Naive B cell (primary cell): ENCODE results near the gene CASP1. TPM values are rescaled to one million over a fixed set of nuclear protein-coding genes. Genes with fewer than 3 reads are reported as not detected.
"Not testable (repeated sequence)": the region's sequence is repeated elsewhere in the genome, so short reads cannot be mapped to it uniquely, and the experiment has no call there.

Experiments used
- ATAC-seq, 2 donors: fragments of 150-1000 bp; cut with Tn5 transposase; 2 replicates each; pipeline ENCODE4 v1.10.0; 2021; ENCODE audit warnings: low read depth in 2 of 2, mild to moderate bottlenecking in 2 of 2, moderate library complexity in 2 of 2
- DNase-seq: peaks from one replicate; pipeline ENCODE4 v3.0.0; 2022
- H3K27ac Mint-ChIP-seq, 6 donors: one replicate each; pipeline ENCODE4 v1.8.0; 2020 to 2022; ENCODE audit warnings: mild to moderate bottlenecking in 6 of 6, mixed read lengths in 6 of 6, moderate library complexity in 5 of 6, inconsistent platforms in 2 of 6
- H3K27me3 Mint-ChIP-seq, 3 donors: one replicate each; pipeline ENCODE4 v1.8.0; 2021 to 2022; ENCODE audit warnings: mixed read lengths in 3 of 3, mild to moderate bottlenecking in 1 of 3
- H3K36me3 Mint-ChIP-seq, 2 donors: one replicate each; pipeline ENCODE4 v1.8.0; 2020 to 2022; ENCODE audit warnings: mixed read lengths in 2 of 2, inconsistent platforms in 1 of 2, mild to moderate bottlenecking in 1 of 2
- H3K4me1 Mint-ChIP-seq, 3 donors: one replicate each; pipeline ENCODE4 v1.8.0; 2020 to 2022; ENCODE audit warnings: mixed read lengths in 3 of 3, inconsistent platforms in 1 of 3, mild to moderate bottlenecking in 1 of 3, moderate library complexity in 1 of 3
- H3K4me3 Mint-ChIP-seq, 8 donors: one replicate each; pipeline ENCODE4 v1.8.0; 2020 to 2022; ENCODE audit warnings: mild to moderate bottlenecking in 8 of 8, mixed read lengths in 8 of 8, moderate library complexity in 8 of 8, inconsistent platforms in 2 of 8
- H3K9me3 Mint-ChIP-seq, 7 donors: one replicate each; pipeline ENCODE4 v1.8.0; 2020 to 2022; ENCODE audit warnings: mixed read lengths in 7 of 7, mild to moderate bottlenecking in 5 of 7, inconsistent platforms in 2 of 7, moderate library complexity in 1 of 7
- polyA plus RNA-seq, 6 donors: library from polyadenylated mRNA; unstranded; fragments of 300-500 nt; fragmentation: Illumina TruSeq; gene quantifications; one replicate each; pipeline ENCODE4 v1.2.3, GENCODE V29; 2021; ENCODE audit warnings: low read depth in 6 of 6

CASP1 gene
- 10 to 100 TPM; 64.3 to 96.3 (median 73.6) TPM for polyA plus RNA-seq

DNA sequence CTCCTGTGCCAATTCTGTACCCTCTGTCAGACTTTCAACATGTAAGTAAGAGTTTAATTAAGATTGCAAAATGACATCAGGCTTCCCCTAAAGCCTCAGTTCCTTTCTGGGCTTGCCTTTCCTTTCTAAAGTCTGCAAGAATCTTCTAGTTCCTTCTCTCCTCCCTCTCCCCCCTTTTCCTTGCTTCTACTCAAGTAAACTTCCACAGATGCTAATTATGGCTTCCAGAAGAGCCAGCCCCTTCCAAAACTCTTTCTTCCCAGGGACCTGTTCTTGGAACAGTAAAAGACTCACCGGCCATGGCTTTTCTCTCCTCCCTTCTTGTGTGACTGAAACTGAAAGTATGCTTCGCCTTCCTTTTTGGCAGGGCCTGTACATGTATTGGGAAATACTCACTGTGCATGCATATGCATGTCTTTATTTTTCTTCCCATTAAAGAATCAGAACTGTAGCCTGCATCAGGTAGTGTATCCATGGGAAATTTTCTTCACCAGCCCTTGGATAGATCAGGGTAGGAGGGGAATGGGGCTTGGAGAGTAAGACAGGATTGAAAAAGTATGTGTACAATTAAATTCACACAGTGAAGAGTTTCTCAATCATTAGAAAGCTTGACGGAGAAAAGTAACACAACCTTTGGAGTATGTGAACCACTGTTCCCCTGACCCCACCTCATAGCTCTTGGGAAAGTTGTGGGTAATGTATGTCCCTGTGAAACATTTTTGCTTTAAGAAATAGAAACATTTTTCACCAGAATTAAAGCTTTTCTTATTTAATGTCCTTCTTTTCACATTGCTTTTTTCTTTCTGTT lies at the start of gene CASP1:
CASP1 (minus strand) TSS at position 332 of the 808 bp plus-strand sequence; CDS start at position 301, 31 bp downstream.
- peak within 1 kb of the TSS; percentile 82 to 95 (median 93) for H3K27ac Mint-ChIP-seq
- H3K4me1 Mint-ChIP-seq, result peaks cover 38 to 52% (median 40%) of the 10 kb centered on the region in 3 donors

DNA sequence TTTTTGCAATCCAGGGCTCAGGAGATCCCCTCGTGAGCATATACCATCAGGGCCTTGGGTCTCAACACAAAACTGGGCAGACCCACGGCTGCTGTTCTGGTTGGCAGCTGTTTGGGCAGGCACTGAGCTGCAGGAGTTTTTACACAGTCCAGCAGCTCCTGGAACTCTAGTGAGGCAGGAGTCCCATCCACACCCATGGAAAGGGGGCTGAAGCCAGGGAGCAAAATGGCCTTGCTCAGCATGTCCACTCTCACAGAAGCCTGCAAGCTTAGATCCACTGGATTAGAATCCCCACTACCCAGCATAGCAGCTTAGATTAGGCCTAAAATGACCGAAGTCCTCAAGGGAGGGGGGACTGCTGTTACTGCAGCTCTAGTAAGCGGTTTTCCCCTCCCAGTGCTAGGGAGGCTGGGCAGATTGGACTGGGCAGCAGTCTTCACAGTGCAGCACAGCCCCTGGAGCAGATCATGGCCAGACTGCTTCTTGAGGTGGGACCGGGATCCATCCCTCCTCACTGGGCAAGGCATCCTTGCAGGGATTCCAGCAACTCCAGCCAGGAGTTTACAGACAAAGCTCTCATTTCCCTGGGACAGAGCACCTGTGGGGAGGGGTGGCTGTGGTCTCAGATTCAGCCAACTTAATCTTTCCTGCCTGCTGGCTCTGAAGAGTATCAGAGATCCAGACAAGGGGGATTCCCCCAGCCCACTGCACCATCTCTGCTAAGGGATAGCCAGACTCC lies 46.6 kb upstream of the CASP1 start:
- H3K4me3 Mint-ChIP-seq, result no peak overlapping the region
- peaks cover 6 to 15% (median 7%) of the 10 kb centered on the region in 3 donors for H3K4me1 Mint-ChIP-seq
- peak overlapping the region in 1 of 6 donors; percentile 29 for H3K27ac Mint-ChIP-seq
- H3K9me3 Mint-ChIP-seq, result peaks cover 0 to 6% (median 0%) of the 10 kb centered on the region in 7 donors
- peaks cover 23 to 40% (median 26%) of the 10 kb centered on the region in 3 donors for H3K27me3 Mint-ChIP-seq
- no peak for DNase-seq
- ATAC-seq, result no peak
- H3K36me3 Mint-ChIP-seq, result no peaks in the 10 kb centered on the region

More for the DNA sequence above, at the start of gene CASP1:
- Mint-ChIP-seq H3K9me3 (peaks cover 0 to 9% (median 0%) of the 10 kb centered on the region in 7 donors), H3K36me3 (peaks cover 30 to 35% of the 10 kb centered on the region in 2 donors), H3K27me3 (no peaks in the 10 kb centered on the region), H3K4me3 (peak within 1 kb of the TSS; percentile 80 to 99 (median 94))
- peak; percentile 79 to 85 for ATAC-seq
- DNase-seq, result peak; percentile 30

DNA sequence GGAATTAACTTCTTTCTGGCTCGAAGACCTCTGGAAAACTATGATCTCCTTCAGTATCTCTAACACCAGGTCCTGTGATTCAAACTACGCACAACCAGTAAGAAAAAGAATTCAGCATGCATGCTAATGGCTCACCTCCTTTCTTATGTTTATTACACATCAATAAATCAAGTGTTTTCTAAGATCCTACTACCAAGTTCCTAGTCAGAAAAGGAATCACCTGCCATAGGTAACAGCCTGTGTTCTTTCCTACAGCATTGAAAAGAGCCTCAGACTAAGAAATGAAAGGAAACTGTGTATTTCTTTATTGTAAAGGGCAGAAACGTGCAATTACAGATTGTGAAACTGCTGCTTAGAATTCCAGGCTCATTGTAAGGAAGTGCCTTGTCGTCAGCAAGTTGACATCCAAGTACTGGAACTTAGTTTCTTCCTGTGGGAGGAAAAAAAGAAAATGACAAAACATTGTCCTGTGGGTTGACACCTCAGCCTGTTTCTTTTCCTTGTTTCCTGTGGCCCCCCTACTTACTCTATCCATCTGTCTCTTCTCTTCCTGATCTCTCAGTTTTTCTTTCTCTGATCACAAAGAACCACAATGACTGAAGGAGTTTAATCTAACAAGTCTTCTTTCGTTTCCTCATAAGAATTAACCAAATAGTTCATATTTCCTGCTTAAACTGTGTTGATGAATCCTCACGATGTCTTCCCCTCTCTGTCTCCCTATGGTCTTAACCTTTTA lies 45.4 kb upstream of the CASP1 start:
- DNase-seq, H3K36me3 Mint-ChIP-seq, H3K9me3 Mint-ChIP-seq: not testable (repeated sequence)
- ATAC-seq, result peak in 1 of 2 donors; percentile 30
- Mint-ChIP-seq H3K4me3 (peak overlapping the region in 6 of 8 donors; percentile 3 to 51 (median 28)), H3K27ac (peak overlapping the region in 4 of 6 donors; percentile 0 to 79 (median 28)), H3K27me3 (peaks cover 17 to 39% (median 26%) of the 10 kb centered on the region in 3 donors), H3K4me1 (peaks cover 6 to 15% (median 7%) of the 10 kb centered on the region in 3 donors)

DNA sequence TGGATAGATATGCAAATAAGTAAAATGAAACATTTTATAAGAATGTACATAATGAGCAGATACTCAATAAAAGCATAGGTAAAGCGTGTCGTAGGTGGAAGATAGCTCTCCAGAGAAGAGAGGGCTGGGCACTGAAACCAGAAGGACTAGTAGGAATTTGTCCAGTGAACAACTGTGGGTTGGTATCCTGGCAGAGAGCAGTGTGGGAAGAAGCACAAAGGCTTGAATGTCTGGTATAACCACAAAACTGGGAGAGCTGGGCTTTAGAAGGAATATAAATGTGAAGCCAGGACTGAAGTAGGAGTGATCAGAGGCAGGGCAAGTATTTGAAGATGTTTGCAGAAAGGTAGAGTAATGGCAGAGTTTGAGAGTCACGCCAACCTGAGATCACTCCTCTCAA lies 43.3 kb upstream of the CASP1 start:
- ATAC-seq, result no peak

DNA sequence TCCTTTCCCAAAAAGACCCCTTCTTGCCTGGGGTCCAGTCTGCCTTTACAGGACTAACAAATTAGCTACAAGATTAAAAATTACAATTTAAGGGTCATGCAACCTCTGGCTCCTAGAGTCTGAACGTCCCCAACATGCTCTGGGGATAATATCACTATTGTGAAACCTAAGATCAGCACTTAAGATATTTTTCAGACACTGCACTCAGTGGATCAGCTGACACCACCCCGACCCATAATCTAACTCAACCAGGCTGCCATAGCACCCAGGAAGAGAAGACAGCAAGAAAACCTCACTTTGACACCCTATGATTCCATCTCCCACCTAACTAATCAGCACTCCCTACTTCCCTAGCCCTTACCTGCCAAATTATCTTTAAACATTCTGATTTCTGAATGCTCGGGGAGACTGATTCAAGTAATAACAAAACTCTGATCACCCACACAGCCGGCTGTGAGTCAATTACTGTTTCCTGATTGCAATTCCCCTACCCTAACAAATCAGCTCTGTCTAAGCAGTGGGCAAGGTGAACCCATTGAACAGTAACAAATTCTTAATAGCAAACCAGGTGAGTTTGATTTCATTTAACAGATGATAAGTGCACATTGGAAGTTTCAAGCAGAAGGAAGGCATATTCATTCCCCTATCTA lies 42.3 kb upstream of the CASP1 start:
- not testable (repeated sequence) for H3K4me3 Mint-ChIP-seq, DNase-seq, H3K9me3 Mint-ChIP-seq, H3K27ac Mint-ChIP-seq, ATAC-seq, H3K36me3 Mint-ChIP-seq
- Mint-ChIP-seq H3K4me1 (peaks cover 6 to 15% (median 7%) of the 10 kb centered on the region in 3 donors), H3K27me3 (peaks cover 11 to 20% (median 17%) of the 10 kb centered on the region in 3 donors)

More for the DNA sequence above, 43.3 kb upstream of the CASP1 start:
- H3K4me1 Mint-ChIP-seq, result peaks cover 6 to 15% (median 7%) of the 10 kb centered on the region in 3 donors
- no peaks in the 10 kb centered on the region for H3K36me3 Mint-ChIP-seq
- no peak overlapping the region for H3K4me3 Mint-ChIP-seq
- H3K27me3 Mint-ChIP-seq, result peaks cover 17 to 30% (median 23%) of the 10 kb centered on the region in 3 donors
- H3K9me3 Mint-ChIP-seq, result peaks cover 0 to 6% (median 0%) of the 10 kb centered on the region in 7 donors
- DNase-seq, result no peak
- H3K27ac Mint-ChIP-seq, result peak overlapping the region in 1 of 6 donors; percentile 6

DNA sequence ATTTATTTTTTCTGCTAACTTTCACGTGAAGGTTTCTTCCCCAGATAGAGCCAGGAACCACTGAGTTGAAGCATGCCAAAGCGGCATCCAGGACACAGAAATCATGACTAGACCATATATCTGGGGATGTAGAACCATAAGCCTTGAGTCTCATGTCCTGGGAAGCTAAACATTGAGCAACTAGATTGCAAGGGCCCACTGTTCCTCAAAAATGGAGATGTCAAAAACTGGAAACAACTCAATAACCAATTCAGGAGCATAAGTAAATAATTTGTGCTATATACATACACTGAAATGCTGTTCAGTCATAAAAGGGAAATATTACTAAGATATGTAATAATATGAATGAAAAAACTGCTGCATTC lies 39.2 kb upstream of the CASP1 start:
- no peak for DNase-seq
- H3K27ac Mint-ChIP-seq, result no peak overlapping the region
- H3K9me3 Mint-ChIP-seq, result no peaks in the 10 kb centered on the region
- H3K4me3 Mint-ChIP-seq, result no peak overlapping the region
- H3K27me3 Mint-ChIP-seq, result peaks cover 0 to 27% (median 17%) of the 10 kb centered on the region in 3 donors
- H3K36me3 Mint-ChIP-seq, result no peaks in the 10 kb centered on the region
- no peak for ATAC-seq
- H3K4me1 Mint-ChIP-seq, result peaks cover 0 to 5% (median 4%) of the 10 kb centered on the region in 3 donors

DNA sequence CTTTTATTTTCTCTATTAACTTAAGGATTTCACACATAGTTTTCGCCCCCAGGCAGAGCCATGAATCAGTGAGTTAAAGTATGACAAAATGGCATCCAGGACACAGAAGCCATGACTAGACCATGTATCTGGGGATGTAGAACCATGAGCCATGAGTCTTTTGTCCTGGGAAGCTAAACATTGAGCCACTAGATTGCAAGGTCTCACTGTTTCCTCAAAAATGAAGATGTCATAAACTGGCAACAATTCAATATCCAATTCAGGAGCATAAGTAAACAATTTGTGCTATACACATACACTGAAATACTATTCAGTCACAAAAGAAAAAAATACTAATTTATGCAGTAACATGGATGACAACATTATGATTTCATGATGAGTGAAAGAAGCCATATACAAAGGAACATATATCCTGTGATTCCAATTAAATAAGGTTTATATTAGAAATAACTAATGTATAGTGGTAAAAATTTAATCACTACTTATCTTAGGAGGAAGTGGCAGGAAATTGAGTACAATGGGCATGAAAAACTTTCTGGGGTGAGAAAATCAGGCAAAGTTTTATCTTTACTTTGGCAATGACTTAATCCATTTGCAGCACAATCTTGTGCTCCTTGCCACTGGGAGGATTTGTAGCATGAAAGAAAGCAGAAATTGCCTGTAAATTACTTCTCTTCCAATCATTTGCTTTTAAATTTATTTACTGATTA lies 38.7 kb upstream of the CASP1 start:
- Mint-ChIP-seq H3K9me3 (no peaks in the 10 kb centered on the region), H3K36me3 (no peaks in the 10 kb centered on the region), H3K27me3 (peaks cover 0 to 32% (median 17%) of the 10 kb centered on the region in 3 donors), H3K27ac (no peak overlapping the region), H3K4me1 (peaks cover 0 to 5% (median 4%) of the 10 kb centered on the region in 3 donors), H3K4me3 (no peak overlapping the region)
- no peak for ATAC-seq
- DNase-seq, result no peak

DNA sequence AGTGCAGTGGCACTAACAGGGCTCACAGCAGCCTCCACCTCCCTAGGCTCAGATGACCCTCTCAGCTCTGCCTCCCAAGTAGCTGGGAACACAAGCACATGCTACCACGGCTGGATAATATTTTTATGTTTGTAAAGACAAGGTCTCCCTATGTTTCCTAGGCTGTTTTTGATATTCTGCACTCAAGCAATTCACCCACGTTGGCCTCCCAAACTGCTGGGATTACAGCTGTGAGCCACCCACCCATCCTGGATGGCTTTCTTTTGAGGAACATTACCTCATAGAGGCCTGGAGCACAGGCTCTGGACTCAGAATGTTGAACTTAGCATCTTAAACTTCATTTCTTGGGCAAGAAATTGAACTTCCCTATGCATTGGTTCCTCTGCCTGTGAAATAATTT lies 37.1 kb upstream of the CASP1 start:
- not testable (repeated sequence) for H3K4me3 Mint-ChIP-seq, H3K9me3 Mint-ChIP-seq, H3K36me3 Mint-ChIP-seq, H3K27ac Mint-ChIP-seq, ATAC-seq, H3K4me1 Mint-ChIP-seq, DNase-seq
- H3K27me3 Mint-ChIP-seq, result peaks cover 0 to 21% (median 12%) of the 10 kb centered on the region in 3 donors

DNA sequence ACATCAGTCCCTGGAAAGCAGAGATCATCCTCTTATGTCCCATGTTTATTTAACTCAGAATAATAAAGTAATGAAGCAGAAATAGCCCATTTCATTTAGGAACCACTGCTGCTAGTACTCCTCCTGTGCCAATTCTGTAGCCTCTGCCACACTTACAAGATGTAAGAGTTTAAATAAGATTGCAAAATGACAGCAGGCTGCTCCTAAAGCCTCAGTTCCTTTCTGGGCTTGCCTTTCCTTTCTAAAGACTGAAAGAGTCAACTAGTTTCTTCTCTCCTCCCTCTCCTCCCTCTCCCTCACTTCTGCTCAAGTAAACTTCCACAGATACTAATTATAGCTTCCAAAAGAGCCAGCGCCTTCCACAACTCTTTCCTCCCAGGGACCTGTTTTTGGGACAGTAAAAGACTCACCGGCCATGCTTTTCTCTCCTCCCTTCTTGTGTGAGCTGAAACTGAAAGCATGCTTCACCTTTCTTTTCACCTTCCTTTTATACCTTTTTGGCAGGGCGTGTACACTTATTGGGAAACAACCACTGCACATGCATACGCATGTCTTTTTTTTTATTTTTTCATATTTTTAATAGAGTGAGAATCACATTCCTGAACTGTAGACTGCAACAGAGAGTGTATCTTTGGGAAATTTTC lies 36.3 kb upstream of the CASP1 start:
- H3K27ac Mint-ChIP-seq, result no peak overlapping the region
- H3K4me3 Mint-ChIP-seq, result no peak overlapping the region
- no peak for ATAC-seq
- peaks cover 0 to 17% (median 6%) of the 10 kb centered on the region in 3 donors for H3K27me3 Mint-ChIP-seq
- no peaks in the 10 kb centered on the region for H3K9me3 Mint-ChIP-seq
- no peaks in the 10 kb centered on the region for H3K36me3 Mint-ChIP-seq
- peaks cover 0 to 5% (median 4%) of the 10 kb centered on the region in 3 donors for H3K4me1 Mint-ChIP-seq
- DNase-seq, result no peak

DNA sequence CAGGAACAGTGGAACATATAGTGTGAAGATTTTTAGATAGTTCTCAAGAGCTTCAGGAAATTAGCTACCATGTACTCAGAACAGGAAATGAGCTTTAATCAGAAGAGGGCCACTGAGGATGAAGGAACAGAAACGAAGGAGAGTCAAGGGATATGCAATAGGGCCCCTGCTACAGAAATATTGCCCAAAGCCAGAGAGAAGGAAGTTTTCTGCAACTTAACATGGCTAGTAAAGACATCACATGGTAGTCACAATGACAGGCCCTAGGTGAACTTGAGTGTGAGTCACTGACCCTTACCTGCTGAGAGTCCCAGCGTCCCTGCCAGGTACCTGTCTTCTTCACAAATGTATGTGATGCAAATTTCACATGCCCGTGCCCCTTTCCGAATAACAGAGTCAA lies 35.4 kb upstream of the CASP1 start:
- Mint-ChIP-seq H3K36me3 (no peaks in the 10 kb centered on the region), H3K27ac (no peak overlapping the region), H3K4me3 (no peak overlapping the region), H3K4me1 (peaks cover 0 to 5% (median 4%) of the 10 kb centered on the region in 3 donors), H3K9me3 (no peaks in the 10 kb centered on the region), H3K27me3 (peaks cover 0 to 17% (median 6%) of the 10 kb centered on the region in 3 donors)
- DNase-seq, result no peak
- no peak for ATAC-seq

DNA sequence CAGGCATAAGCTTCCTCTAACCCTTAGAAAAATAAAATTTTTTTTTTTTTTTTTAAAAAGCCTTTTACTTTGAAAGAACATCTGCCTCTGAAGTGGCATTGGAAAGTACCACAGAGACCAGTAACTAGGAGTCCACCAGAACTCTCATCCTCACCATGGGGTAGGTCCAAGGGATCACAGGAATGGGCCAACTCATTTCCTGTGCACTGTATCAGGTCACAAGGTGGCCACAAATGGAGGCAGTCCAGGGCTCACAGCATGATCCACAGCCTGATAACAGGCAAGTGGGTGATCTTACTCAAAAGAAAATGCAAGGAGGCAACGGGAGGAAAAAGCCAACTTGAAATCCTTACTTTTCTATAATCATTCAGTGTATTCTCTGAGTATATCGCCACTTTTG lies 34.8 kb upstream of the CASP1 start:
- H3K27ac Mint-ChIP-seq, H3K9me3 Mint-ChIP-seq, H3K4me1 Mint-ChIP-seq, DNase-seq, ATAC-seq, H3K36me3 Mint-ChIP-seq, H3K4me3 Mint-ChIP-seq: not testable (repeated sequence)
- peaks cover 0 to 17% (median 3%) of the 10 kb centered on the region in 3 donors for H3K27me3 Mint-ChIP-seq
